Fibroblast of lung (primary cell): ENCODE results near the gene JAG2. TPM values are rescaled to one million over a fixed set of nuclear protein-coding genes. Genes with fewer than 3 reads are reported as not detected.
"Not testable (repeated sequence)": the region's sequence is repeated elsewhere in the genome, so short reads cannot be mapped to it uniquely, and the experiment has no call there.

Experiments
- DNase-seq, 2 donors: peaks; one replicate each; pipeline versions ENCODE4 v3.0.0 to v3.0.0-alpha.2; 2010; ENCODE audit warnings: low read depth in 2 of 2
- H2AFZ ChIP-seq: 2 replicates; pipeline ENCODE4 v1.5.1; 2012; ENCODE audit warnings: low read length, control low read depth, inconsistent platforms
- H3K27ac ChIP-seq: 2 replicates; pipeline ENCODE4 v1.5.1; 2011; ENCODE audit warnings: low read length, control low read depth; ENCODE audit not compliant: insufficient read depth
- H3K27me3 ChIP-seq: 2 replicates; pipeline ENCODE4 v1.5.1; 2011; ENCODE audit warnings: mild to moderate bottlenecking, low read length; ENCODE audit not compliant: control insufficient read depth, insufficient read depth
- H3K36me3 ChIP-seq: 2 replicates; pipeline ENCODE4 v1.5.1; 2011; ENCODE audit warnings: low read length; ENCODE audit not compliant: control insufficient read depth, insufficient read depth
- H3K4me1 ChIP-seq: 2 replicates; pipeline ENCODE4 v1.5.1; 2011; ENCODE audit warnings: low read length; ENCODE audit not compliant: control insufficient read depth, insufficient read depth; ENCODE audit errors: extremely low read depth
- H3K4me2 ChIP-seq: 2 replicates; pipeline ENCODE4 v1.5.1; 2011; ENCODE audit warnings: low read length, control low read depth; ENCODE audit not compliant: insufficient read depth; ENCODE audit errors: extremely low read depth
- H3K4me3 ChIP-seq, 4 experiments: fragments of 200-600 bp in 1 of 4; sonication (generic) in 1 of 4; replicated peaks in 1 of 4; 2 replicates each; pipeline ENCODE4 v1.5.1; 2011 to 2016; ENCODE audit warnings: low read length in 4 of 4, low read depth in 3 of 4, mild to moderate bottlenecking in 3 of 4, control low read depth in 2 of 4, inconsistent platforms in 1 of 4, mixed read lengths in 1 of 4; ENCODE audit not compliant: insufficient read depth in 1 of 4; ENCODE audit errors: control extremely low read depth in 1 of 4
- H3K79me2 ChIP-seq: 2 replicates; pipeline ENCODE4 v1.5.1; 2012; ENCODE audit warnings: mild to moderate bottlenecking, low read length, inconsistent platforms; ENCODE audit not compliant: control insufficient read depth, insufficient read depth
- H3K9ac ChIP-seq: 2 replicates; pipeline ENCODE4 v1.5.1; 2011; ENCODE audit warnings: mild to moderate bottlenecking, low read length, control low read depth; ENCODE audit not compliant: insufficient read depth
- H3K9me3 ChIP-seq: 2 replicates; pipeline ENCODE4 v1.5.1; 2012; ENCODE audit warnings: low read depth, low read length; ENCODE audit not compliant: control insufficient read depth, insufficient read depth
- H4K20me1 ChIP-seq: 2 replicates; pipeline ENCODE4 v1.5.1; 2011; ENCODE audit warnings: low read length; ENCODE audit not compliant: control insufficient read depth, insufficient read depth; ENCODE audit errors: extremely low read depth
- CTCF ChIP-seq, 2 donors: IDR thresholded peaks in 1 of 2; conservative IDR thresholded peaks in 1 of 2; 1 replicate in 1 of 2; 2 replicates in 1 of 2; pipeline ENCODE4 v1.5.1; 2011 to 2012; ENCODE audit warnings: low read length in 2 of 2, control low read depth in 1 of 2, inconsistent platforms in 1 of 2, low read depth in 1 of 2, mild to moderate bottlenecking in 1 of 2
- EZH2 ChIP-seq: IDR thresholded peaks from 2 replicates; pipeline ENCODE4 v1.5.1; 2012; ENCODE audit warnings: low read length, control low read depth, mild to moderate bottlenecking; ENCODE audit errors: missing control alignments
- polyA plus RNA-seq, 2 donors: library from polyadenylated mRNA; depleted of rRNA in 1 of 2; stranded (reverse) in 1 of 2; unstranded in 1 of 2; fragments of >200 nt; gene quantifications; 2 replicates each; pipeline ENCODE4 v1.2.1, GENCODE V29; 2011 to 2012; ENCODE audit warnings: missing spikeins in 1 of 2
- total RNA-seq: library from RNA; depleted of rRNA; stranded (reverse); fragments of >200 nt; gene quantifications from 2 replicates; pipeline ENCODE4 v1.2.1, GENCODE V29; 2014

The JAG2 gene
- total and polyA plus RNA-seq, 2 donors (not counting 1 experiment from before 2014, with no cell fraction given), result 0.51 to 1.8 TPM

- peaks cover 8% of the 10 kb centered on the region for H3K27me3 ChIP-seq
- no peak overlapping the region for H3K27ac ChIP-seq
- no peak for TF ChIP-seq CTCF (conservative IDR thresholded peaks at IDR 0.05 in 1 of 2, IDR thresholded peaks at IDR 0.05 in 1 of 2; ENCODE audit: low read depth in 1 of 2, low read length in 2 of 2)
- no peak for TF ChIP-seq EZH2
- no peak overlapping the region for H3K4me2 ChIP-seq
- H2AFZ ChIP-seq, result no peak overlapping the region
- no peak overlapping the region for H3K9ac ChIP-seq
- DNase-seq, result no peak
- no peaks in the 10 kb centered on the region for H3K4me1 ChIP-seq
- no peaks in the 10 kb centered on the region for H4K20me1 ChIP-seq
- no peaks in the 10 kb centered on the region for H3K36me3 ChIP-seq
- H3K4me3 ChIP-seq, result no peak overlapping the region
- H3K79me2 ChIP-seq, result no peaks in the 10 kb centered on the region
- no peaks in the 10 kb centered on the region for H3K9me3 ChIP-seq
Observed at GRCh38 chr14:105117257-105117646, 51.3 kb downstream of the JAG2 start.

- no peaks in the 10 kb centered on the region for H3K9me3 ChIP-seq
- no peak overlapping the region for H3K9ac ChIP-seq
- H3K27ac ChIP-seq, result no peak overlapping the region
- DNase-seq, result no peak
- H3K36me3 ChIP-seq, result no peaks in the 10 kb centered on the region
- H3K4me2 ChIP-seq, result no peak overlapping the region
- no peaks in the 10 kb centered on the region for H4K20me1 ChIP-seq
- H3K4me3 ChIP-seq, result no peak overlapping the region
- no peaks in the 10 kb centered on the region for H3K79me2 ChIP-seq
- no peaks in the 10 kb centered on the region for H3K4me1 ChIP-seq
- H3K27me3 ChIP-seq, result peaks cover 8% of the 10 kb centered on the region
- TF ChIP-seq EZH2, result no peak
- no peak for TF ChIP-seq CTCF (conservative IDR thresholded peaks at IDR 0.05 in 1 of 2, IDR thresholded peaks at IDR 0.05 in 1 of 2; ENCODE audit: low read depth in 1 of 2, low read length in 2 of 2)
- no peak overlapping the region for H2AFZ ChIP-seq
Observed at GRCh38 chr14:105116451-105117256, 51.9 kb downstream of the JAG2 start.

GRCh38 chr14:105109243-105109642, 59.3 kb downstream of the JAG2 start:
- not testable (repeated sequence) for H3K4me1 ChIP-seq, H3K79me2 ChIP-seq, H3K27me3 ChIP-seq, H3K27ac ChIP-seq, DNase-seq, H2AFZ ChIP-seq, H3K4me3 ChIP-seq, H3K36me3 ChIP-seq, H4K20me1 ChIP-seq, H3K9ac ChIP-seq, H3K9me3 ChIP-seq, H3K4me2 ChIP-seq
